CD4-positive, alpha-beta T cell treated with Interleukin-2 at 100 ng/mL for 4 hours (primary cell): ENCODE measurements around the gene MACROD2.

Experiments
- DNase-seq: peaks from one replicate; pipeline ENCODE4 v3.0.0-alpha.2; 2020; ENCODE audit warnings: low spot score

Gene MACROD2

GRCh38 chr20:14582855-14583254, 587.5 kb downstream of the MACROD2 start:
- no peak for DNase-seq

- no peak for DNase-seq
Observed at GRCh38 chr20:14583413-14583812, 588.1 kb downstream of the MACROD2 start.

- no peak for DNase-seq
Observed at GRCh38 chr20:14589383-14589782, 594.1 kb downstream of the MACROD2 start.

GRCh38 chr20:14595051-14595450, 599.7 kb downstream of the MACROD2 start:
- no peak for DNase-seq

GRCh38 chr20:14597206-14597715, 601.9 kb downstream of the MACROD2 start:
- no peak for DNase-seq

- DNase-seq = no peak
Observed at GRCh38 chr20:14599613-14600012, 604.3 kb downstream of the MACROD2 start.

- DNase-seq = no peak
Observed at GRCh38 chr20:14600527-14600926, 605.2 kb downstream of the MACROD2 start.

GRCh38 chr20:14604143-14604542, 608.8 kb downstream of the MACROD2 start:
- DNase-seq = no peak

- DNase-seq = no peak
Observed at GRCh38 chr20:14609328-14610221, 614.3 kb downstream of the MACROD2 start.

- DNase-seq = no peak
Observed at GRCh38 chr20:14611479-14611878, 616.2 kb downstream of the MACROD2 start.

- DNase-seq = no peak
Observed at GRCh38 chr20:14612391-14612790, 617.1 kb downstream of the MACROD2 start.

- no peak for DNase-seq
Observed at GRCh38 chr20:14616003-14616402, 620.7 kb downstream of the MACROD2 start.

- no peak for DNase-seq
Observed at GRCh38 chr20:14617123-14617522, 621.8 kb downstream of the MACROD2 start.

GRCh38 chr20:14619411-14619810, 624.1 kb downstream of the MACROD2 start:
- DNase-seq = no peak

- DNase-seq = no peak
Observed at GRCh38 chr20:14622796-14623195, 627.5 kb downstream of the MACROD2 start.

- DNase-seq = no peak
Observed at GRCh38 chr20:14631011-14631410, 635.7 kb downstream of the MACROD2 start.

- no peak for DNase-seq
Observed at GRCh38 chr20:14632906-14633305, 637.6 kb downstream of the MACROD2 start.

GRCh38 chr20:14633507-14633906, 638.2 kb downstream of the MACROD2 start:
- no peak for DNase-seq

GRCh38 chr20:14634665-14635064, 639.3 kb downstream of the MACROD2 start:
- no peak for DNase-seq

- DNase-seq = no peak
Observed at GRCh38 chr20:14637441-14637840, 642.1 kb downstream of the MACROD2 start.

GRCh38 chr20:14643146-14643545, 647.8 kb downstream of the MACROD2 start:
- DNase-seq = no peak

GRCh38 chr20:14643556-14643955, 648.2 kb downstream of the MACROD2 start:
- no peak for DNase-seq

- DNase-seq = no peak
Observed at GRCh38 chr20:14644306-14645097, 649.2 kb downstream of the MACROD2 start.
